Dermis lymphatic vessel endothelial cell (primary cell): ENCODE data around the gene FOXD4L1. TPM values are rescaled to one million over a fixed set of nuclear protein-coding genes. Genes with fewer than 3 reads are reported as not detected.

Experiments
- total RNA-seq: library from RNA; depleted of rRNA; stranded (reverse); fragments of >200 nt; gene quantifications from 2 replicates; pipeline ENCODE4 v1.2.1, GENCODE V29; 2014

The FOXD4L1 gene
- under 0.01 TPM in 1 of 2 replicates, not detected in the other for total RNA-seq

GRCh38 chr2:113498365-113498764, at the start of gene FOXD4L1:
Gene FOXD4L1 (plus strand): TSS chr2:113498665. CDS start chr2:113499257, 592 bp downstream.

Other genes starting within 250 kb of the FOXD4L1 start
- gene PAX8, start 219.7 kb upstream of the FOXD4L1 start, total RNA-seq: 0.11 and 0.17 TPM in 2 replicates
- 23.2 and 27.6 TPM in 2 replicates for gene ZNG1B, start 61.0 kb upstream of the FOXD4L1 start, total RNA-seq
- 4.1 and 5.2 TPM in 2 replicates for gene RABL2A, start 128.6 kb downstream of the FOXD4L1 start, total RNA-seq